Hematopoietic multipotent progenitor cell treated with erythropoietin and hydrocortisone succinate and interleukin-3 and kit ligand, for 15 days (in vitro differentiated cells): ENCODE measurements around the gene NYNRIN.
A peak's percentile ranks its signal among the peaks of the same experiment; 100 is the strongest.

Source experiments
- DNase-seq: peaks from one replicate; pipeline ENCODE4 v3.0.0-alpha.2; 2015; ENCODE audit warnings: low spot score

NYNRIN gene

GRCh38 chr14:24392325-24393091, 6.3 kb upstream of the NYNRIN start:
- DNase-seq, result no peak

GRCh38 chr14:24394275-24394674, 4.5 kb upstream of the NYNRIN start:
- no peak for DNase-seq

GRCh38 chr14:24395609-24396582, 2.9 kb upstream of the NYNRIN start:
- no peak for DNase-seq

GRCh38 chr14:24397639-24398292, 1.0 kb upstream of the NYNRIN start:
- no peak for DNase-seq

- no peak for DNase-seq
Measured at GRCh38 chr14:24398293-24398652, 530 bp upstream of the NYNRIN start.

DNA sequence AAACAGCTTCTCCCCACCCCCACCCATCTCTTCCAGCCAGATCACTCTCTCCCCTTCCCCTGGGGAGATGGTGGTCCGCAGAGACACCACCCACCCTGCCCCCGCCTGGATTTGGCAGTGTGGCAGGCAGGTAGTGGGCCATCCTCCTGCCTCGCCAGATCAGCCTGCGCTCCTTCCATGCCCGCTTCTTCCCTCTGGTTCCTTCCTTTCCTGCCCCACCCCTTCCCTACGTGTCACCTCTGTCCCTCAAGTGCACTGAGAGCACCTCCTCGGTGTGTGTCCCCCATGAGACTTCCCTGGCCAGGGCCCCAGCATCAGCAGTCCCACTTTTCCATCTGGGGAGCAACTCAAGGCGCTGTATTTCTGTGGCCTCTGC, 632 bp downstream of the NYNRIN start:
- DNase-seq, result no peak

- no peak for DNase-seq
Measured at GRCh38 chr14:24399999-24400718, 1.4 kb downstream of the NYNRIN start.

- DNase-seq, result no peak
Measured at GRCh38 chr14:24401810-24402702, 3.3 kb downstream of the NYNRIN start.

DNA sequence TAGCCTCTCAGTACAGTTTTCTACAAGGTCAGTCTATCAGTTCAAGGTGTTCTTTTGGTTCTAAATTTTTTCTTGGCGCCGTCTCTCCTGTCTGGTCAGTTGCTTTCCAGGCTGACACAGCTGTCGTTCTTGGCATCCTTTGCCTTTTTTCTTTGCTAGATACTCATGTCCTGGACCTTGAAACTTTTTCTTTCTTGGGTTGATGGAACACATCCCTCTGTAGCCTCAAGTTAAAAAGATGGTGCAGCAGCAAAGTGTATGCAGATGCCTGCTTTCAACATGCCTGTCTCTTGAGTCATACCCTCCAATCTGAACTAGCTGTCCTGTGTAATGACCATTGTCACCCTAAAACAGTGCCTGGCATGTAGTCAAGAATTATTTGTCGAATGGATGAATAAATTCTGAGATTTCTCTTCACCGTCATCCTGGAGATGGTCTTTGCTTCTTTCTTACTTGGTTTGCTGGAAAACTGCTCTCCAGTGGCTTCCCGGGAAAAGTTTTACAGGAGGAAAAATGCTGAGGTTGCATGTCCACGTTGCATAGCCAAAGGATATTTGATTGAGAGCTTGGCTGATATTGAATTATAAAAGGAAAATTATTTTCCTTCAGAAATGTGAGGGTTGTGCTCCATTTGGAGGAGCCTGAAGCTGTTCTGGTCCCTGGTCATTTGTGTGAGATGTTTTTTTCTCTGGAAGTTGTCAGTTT, 4.6 kb downstream of the NYNRIN start:
- DNase-seq, result no peak

GRCh38 chr14:24404814-24405213, 6.0 kb downstream of the NYNRIN start:
- no peak for DNase-seq

- no peak for DNase-seq
Measured at GRCh38 chr14:24406416-24406815, 7.6 kb downstream of the NYNRIN start.

GRCh38 chr14:24407608-24408325, 9.0 kb downstream of the NYNRIN start:
- DNase-seq, result no peak

GRCh38 chr14:24408764-24409163, 10.0 kb downstream of the NYNRIN start:
- DNase-seq, result no peak

GRCh38 chr14:24409192-24409591, 10.4 kb downstream of the NYNRIN start:
- DNase-seq, result no peak

DNA sequence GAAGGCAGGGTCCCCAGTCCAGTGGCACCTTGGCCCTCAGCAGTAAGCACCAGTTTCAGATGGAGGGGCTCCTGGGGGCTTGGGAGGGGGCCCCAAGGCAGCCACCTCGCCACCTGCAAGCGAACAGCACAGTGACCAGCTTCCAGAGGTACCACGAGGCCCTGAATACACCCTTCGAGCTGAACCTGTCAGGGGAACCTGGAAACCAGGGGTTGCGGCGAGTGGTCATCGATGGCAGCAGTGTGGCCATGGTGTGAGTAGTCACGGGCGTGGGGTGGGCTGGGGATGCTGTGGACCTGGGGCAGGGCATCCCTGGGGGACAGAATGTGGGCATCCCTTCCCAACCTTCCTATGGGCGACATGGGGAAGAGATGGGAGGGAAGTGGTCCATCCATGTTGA, 11.2 kb downstream of the NYNRIN start:
- DNase-seq, result no peak

DNA sequence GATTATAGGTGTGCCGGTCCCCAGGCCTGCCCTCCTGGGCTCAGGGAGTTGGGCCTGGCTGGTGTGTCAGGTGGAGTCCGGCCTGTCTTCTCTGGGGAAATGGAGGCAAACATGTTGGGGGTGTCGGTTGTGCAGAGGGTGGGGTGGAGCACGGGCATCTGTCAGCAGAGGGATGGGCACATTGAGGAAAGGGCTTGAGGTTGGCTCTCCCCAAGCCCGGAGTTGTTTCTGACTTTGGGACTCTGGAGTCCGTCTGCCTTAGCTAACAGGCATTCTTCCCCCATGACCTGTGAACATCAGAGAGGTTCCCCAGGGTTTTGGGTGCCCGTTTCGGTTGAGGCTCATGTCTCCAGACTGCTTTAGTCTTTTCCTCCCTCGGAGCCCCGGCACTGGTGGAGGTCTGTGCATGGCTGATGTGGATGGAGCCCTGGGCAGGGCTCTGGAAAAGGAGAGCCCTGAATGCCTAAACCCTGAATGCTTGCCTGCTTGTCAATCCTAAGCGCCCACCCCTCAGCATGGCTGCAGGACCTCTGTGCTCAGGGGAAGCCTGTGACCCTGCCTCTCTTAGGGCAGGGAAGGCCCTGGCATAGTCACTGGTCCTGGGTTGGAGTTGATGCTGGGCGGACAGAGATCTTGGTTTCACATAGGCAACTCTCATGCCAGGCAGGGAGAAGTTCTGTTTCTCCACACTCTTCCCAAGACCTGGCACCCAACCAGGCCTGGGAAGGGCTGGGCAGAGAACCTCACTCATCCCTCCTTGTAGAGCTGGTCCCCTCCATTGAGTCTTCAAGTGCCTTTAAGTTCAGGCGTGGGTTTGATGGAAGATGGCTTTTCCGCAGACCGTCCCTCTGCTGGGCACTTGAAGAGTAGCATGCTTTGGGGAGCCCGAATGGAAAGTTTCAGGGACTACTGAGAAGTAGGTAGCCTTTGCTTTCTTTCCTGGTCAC, 12.9 kb downstream of the NYNRIN start:
- peak; percentile 61 for DNase-seq

DNA sequence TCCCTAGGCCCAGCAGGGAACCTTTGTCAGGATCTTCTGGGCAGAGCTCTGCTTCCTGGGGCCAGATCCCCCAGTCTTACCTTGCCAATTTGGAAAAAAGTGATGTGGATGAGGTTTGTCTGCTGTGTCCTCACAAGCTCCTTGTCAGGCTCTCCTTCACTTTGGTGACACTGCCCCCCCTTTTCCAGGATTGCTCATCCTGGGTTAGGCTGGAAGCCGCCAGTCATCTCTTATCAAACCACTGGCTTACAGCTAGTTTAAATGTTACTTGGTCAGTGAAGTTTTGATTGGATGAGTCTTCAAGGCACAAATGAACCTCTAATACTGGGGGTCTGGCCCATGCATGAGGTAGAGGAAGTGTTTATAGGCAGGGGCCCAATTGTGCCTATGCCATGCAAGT, 15.3 kb downstream of the NYNRIN start:
- DNase-seq, result no peak

DNA sequence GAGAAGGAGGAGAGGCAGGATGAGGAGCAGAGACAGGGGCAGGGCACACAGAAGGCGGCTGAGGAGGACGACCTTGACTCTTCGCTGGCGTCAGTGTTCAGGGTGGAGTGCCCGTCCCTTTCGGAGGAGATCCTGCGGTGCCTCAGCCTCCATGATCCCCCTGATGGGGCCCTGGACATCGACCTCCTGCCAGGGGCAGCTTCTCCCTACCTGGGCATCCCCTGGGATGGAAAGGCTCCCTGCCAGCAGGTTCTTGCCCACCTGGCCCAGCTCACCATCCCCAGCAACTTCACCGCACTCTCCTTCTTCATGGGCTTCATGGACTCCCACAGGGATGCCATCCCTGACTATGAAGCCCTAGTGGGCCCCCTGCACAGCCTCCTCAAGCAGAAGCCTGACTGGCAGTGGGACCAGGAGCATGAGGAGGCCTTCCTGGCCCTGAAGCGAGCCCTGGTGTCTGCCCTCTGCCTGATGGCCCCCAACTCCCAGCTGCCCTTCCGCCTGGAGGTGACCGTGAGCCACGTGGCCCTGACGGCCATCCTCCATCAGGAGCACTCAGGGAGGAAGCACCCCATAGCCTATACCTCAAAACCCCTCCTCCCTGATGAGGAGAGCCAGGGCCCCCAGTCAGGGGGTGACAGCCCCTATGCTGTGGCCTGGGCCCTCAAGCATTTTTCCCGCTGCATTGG, 16.1 kb downstream of the NYNRIN start:
- DNase-seq, result no peak
